ENCODE data around the gene ZNF598.
"Not testable (repeated sequence)": the region's sequence is repeated elsewhere in the genome, so short reads cannot be mapped to it uniquely, and the experiment has no call there.

Gene ZNF598

GRCh38 chr16:1957434-1958142 lies 52.0 kb downstream of the ZNF598 start:
- not testable (repeated sequence) for DNase-seq

GRCh38 chr16:1953734-1954133 lies 55.9 kb downstream of the ZNF598 start:
- no peak for DNase-seq

GRCh38 chr16:1950559-1950958 lies 59.1 kb downstream of the ZNF598 start:
- DNase-seq: no peak

- DNase-seq: no peak
Measured at GRCh38 chr16:1950047-1950446, 59.6 kb downstream of the ZNF598 start.

- no peak for DNase-seq
Measured at GRCh38 chr16:1949507-1949906, 60.1 kb downstream of the ZNF598 start.

Data from stimulated activated CD4-positive, alpha-beta T cell treated with anti-CD3 and anti-CD28 coated beads, Interleukin-4, amount 100 ng/mL, for 4 hours (primary cell).